ENCODE data around the gene HSPB7. TPM values are rescaled to one million over a fixed set of nuclear protein-coding genes. Genes with fewer than 3 reads are reported as not detected.
"Not testable (repeated sequence)": the region's sequence is repeated elsewhere in the genome, so short reads cannot be mapped to it uniquely, and the experiment has no call there.

The HSPB7 gene
- total and polyA plus RNA-seq, 2 donors (not counting 1 experiment from before 2014, with no cell fraction given), result 4.5 to 10.1 TPM

DNA sequence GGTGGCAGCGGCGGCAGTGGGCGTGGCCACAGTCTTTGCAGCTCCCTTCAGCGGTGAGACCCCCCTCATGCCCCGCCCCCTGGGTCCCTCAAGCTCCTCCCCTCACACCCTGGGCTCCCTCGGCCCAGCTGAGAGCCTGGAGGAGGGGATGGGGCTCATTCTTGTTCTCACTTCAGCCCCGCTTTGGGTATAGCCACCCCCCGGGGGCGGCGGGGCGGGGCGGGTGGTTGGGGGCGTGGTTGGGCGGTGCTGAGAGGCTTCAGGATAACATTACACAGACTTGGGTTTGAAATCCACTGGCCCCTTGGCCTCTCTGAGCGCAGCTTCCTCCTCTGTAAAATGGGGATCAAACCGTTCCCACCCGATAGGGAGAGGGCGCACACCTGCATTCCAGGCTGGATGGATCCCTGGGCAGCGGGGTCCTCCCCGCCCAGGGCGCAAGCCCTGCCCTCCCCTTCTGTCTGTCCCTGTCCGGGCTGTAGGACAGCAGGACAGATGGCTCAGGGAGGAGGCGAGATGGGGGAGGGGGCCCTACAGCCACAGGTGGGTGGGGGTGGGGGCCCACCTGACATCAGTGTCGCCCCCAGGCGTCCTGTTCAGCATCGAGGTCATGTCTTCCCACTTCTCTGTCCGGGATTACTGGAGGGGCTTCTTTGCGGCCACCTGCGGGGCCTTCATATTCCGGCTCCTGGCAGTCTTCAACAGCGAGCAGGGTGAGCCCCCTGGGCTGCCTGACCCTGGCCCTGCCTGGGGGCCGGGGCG is 9.1 kb upstream of the HSPB7 start:
- Histone ChIP-seq H3K9ac (ENCODE audit: insufficient read depth, low read length) (no peak overlapping the region), H3K27ac (ENCODE audit: insufficient read depth, low read length) (no peak overlapping the region), H3K36me3 (ENCODE audit: control insufficient read depth, insufficient read depth, low read length) (no peaks in the 10 kb centered on the region), H3K9me3 (ENCODE audit: control insufficient read depth, insufficient read depth, low read depth, low read length) (no peaks in the 10 kb centered on the region), H3K4me3 (replicated peaks in 1 of 4; ENCODE audit: control extremely low read depth in 1 of 4, insufficient read depth in 1 of 4, low read depth in 3 of 4, low read length in 4 of 4) (no peak overlapping the region), H2AFZ (ENCODE audit: low read length) (no peak overlapping the region), H3K4me2 (ENCODE audit: extremely low read depth, insufficient read depth, low read length) (no peak overlapping the region), H3K27me3 (ENCODE audit: control insufficient read depth, insufficient read depth, low read length) (no peaks in the 10 kb centered on the region), H3K79me2 (ENCODE audit: control insufficient read depth, insufficient read depth, low read length) (no peaks in the 10 kb centered on the region), H4K20me1 (ENCODE audit: control insufficient read depth, extremely low read depth, insufficient read depth, low read length) (no peaks in the 10 kb centered on the region), H3K4me1 (ENCODE audit: control insufficient read depth, extremely low read depth, insufficient read depth, low read length) (no peaks in the 10 kb centered on the region)
- TF ChIP-seq, protein P1, sequence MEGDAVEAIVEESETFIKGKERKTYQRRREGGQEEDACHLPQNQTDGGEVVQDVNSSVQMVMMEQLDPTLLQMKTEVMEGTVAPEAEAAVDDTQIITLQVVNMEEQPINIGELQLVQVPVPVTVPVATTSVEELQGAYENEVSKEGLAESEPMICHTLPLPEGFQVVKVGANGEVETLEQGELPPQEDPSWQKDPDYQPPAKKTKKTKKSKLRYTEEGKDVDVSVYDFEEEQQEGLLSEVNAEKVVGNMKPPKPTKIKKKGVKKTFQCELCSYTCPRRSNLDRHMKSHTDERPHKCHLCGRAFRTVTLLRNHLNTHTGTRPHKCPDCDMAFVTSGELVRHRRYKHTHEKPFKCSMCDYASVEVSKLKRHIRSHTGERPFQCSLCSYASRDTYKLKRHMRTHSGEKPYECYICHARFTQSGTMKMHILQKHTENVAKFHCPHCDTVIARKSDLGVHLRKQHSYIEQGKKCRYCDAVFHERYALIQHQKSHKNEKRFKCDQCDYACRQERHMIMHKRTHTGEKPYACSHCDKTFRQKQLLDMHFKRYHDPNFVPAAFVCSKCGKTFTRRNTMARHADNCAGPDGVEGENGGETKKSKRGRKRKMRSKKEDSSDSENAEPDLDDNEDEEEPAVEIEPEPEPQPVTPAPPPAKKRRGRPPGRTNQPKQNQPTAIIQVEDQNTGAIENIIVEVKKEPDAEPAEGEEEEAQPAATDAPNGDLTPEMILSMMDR (conservative IDR thresholded peaks at IDR 0.05 in 1 of 2, IDR thresholded peaks at IDR 0.05 in 1 of 2; ENCODE audit: low read depth in 1 of 2, low read length in 2 of 2), result no peak
- no peak for TF ChIP-seq EZH2 (IDR thresholded peaks at IDR 0.05; ENCODE audit: low read length, missing control alignments)
- DNase-seq (ENCODE audit: low read depth in 2 of 2), result no peak

DNA sequence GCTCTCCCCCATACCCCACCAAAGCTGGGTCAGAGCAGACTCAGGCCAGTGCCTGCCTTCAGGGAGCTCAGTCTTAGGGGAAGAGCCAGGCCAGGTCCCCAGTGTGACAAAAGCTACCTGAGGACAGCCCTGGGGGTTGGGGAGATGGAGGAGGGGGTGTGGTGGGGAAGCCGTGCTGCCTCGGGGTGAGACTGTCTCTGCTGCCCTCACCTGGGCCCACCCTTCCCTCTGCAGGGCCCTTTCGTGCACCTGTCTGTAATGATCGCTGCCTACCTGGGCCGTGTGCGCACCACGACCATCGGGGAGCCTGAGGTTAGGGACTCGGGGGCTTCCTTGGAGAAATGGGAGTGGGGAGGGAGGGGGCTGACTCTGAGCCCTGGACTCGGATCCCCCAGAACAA is 8.5 kb upstream of the HSPB7 start:
- H3K4me1 ChIP-seq (ENCODE audit: control insufficient read depth, extremely low read depth, insufficient read depth, low read length); H3K4me3 ChIP-seq (replicated peaks in 1 of 4; ENCODE audit: control extremely low read depth in 1 of 4, insufficient read depth in 1 of 4, low read depth in 3 of 4, low read length in 4 of 4); H4K20me1 ChIP-seq (ENCODE audit: control insufficient read depth, extremely low read depth, insufficient read depth, low read length); H2AFZ ChIP-seq (ENCODE audit: low read length); H3K4me2 ChIP-seq (ENCODE audit: extremely low read depth, insufficient read depth, low read length); H3K9me3 ChIP-seq (ENCODE audit: control insufficient read depth, insufficient read depth, low read depth, low read length); H3K9ac ChIP-seq (ENCODE audit: insufficient read depth, low read length); DNase-seq (ENCODE audit: low read depth in 2 of 2); H3K27me3 ChIP-seq (ENCODE audit: control insufficient read depth, insufficient read depth, low read length); H3K36me3 ChIP-seq (ENCODE audit: control insufficient read depth, insufficient read depth, low read length); H3K79me2 ChIP-seq (ENCODE audit: control insufficient read depth, insufficient read depth, low read length); H3K27ac ChIP-seq (ENCODE audit: insufficient read depth, low read length): not testable (repeated sequence)

DNA sequence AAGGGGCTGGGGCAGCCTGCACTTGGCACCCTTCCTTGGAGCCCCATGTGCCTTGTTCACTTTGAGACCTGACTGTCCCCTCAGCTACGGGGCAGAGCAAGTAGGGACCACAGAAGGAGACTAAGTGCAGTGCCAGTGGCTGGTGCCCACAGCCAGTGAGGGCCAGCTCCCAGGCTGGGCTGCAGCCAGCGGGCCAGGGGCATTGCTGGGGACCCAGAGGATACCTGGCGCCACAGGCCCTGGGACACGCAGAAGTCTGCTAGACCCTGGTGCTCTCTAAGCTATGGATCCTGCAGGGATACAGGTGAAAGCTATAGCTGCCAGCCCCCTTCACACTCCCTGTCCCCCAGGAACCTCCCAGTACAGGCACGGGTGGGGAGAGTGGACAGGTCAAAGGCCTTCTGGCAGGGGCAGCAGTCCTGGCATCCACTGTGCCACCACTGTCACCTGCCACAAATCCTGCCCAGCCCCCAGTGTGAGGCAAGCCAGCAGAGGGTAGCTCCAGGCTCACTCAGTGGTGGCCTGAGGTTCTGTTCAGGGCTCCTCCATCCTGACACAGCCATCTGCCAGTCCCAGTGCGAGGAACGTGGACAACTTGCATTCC is 5.3 kb upstream of the HSPB7 start:
- H3K4me2 ChIP-seq (ENCODE audit: extremely low read depth, insufficient read depth, low read length), result no peak overlapping the region
- TF ChIP-seq, protein P1 (conservative IDR thresholded peaks at IDR 0.05 in 1 of 2, IDR thresholded peaks at IDR 0.05 in 1 of 2; ENCODE audit: low read depth in 1 of 2, low read length in 2 of 2), result no peak
- no peak for TF ChIP-seq EZH2 (IDR thresholded peaks at IDR 0.05; ENCODE audit: low read length, missing control alignments)
- H3K27ac ChIP-seq (ENCODE audit: insufficient read depth, low read length), result no peak overlapping the region
- no peak overlapping the region for H2AFZ ChIP-seq (ENCODE audit: low read length)
- no peak for DNase-seq (ENCODE audit: low read depth in 2 of 2)
- H3K36me3 ChIP-seq (ENCODE audit: control insufficient read depth, insufficient read depth, low read length), result no peaks in the 10 kb centered on the region
- H4K20me1 ChIP-seq (ENCODE audit: control insufficient read depth, extremely low read depth, insufficient read depth, low read length), result no peaks in the 10 kb centered on the region
- no peaks in the 10 kb centered on the region for H3K9me3 ChIP-seq (ENCODE audit: control insufficient read depth, insufficient read depth, low read depth, low read length)
- H3K4me1 ChIP-seq (ENCODE audit: control insufficient read depth, extremely low read depth, insufficient read depth, low read length), result peaks cover 22% of the 10 kb centered on the region
- H3K4me3 ChIP-seq (replicated peaks in 1 of 4; ENCODE audit: control extremely low read depth in 1 of 4, insufficient read depth in 1 of 4, low read depth in 3 of 4, low read length in 4 of 4), result no peak overlapping the region
- H3K27me3 ChIP-seq (ENCODE audit: control insufficient read depth, insufficient read depth, low read length), result no peaks in the 10 kb centered on the region
- H3K9ac ChIP-seq (ENCODE audit: insufficient read depth, low read length), result no peak overlapping the region
- H3K79me2 ChIP-seq (ENCODE audit: control insufficient read depth, insufficient read depth, low read length), result no peaks in the 10 kb centered on the region

Measured in fibroblast of lung (primary cell).